Transverse colon (tissue), 4 donors: Measurements from ENCODE around the gene ZBP1. TPM values are rescaled to one million over a fixed set of nuclear protein-coding genes. Genes with fewer than 3 reads are reported as not detected.

Source experiments
- DNase-seq: peaks from one replicate; pipeline ENCODE4 v3.0.0-alpha.2; 2019
- H3K27ac ChIP-seq, 4 donors: fragments of 200-600 bp; sonication (generic); 2 replicates each; pipeline ENCODE4 v1.5.1; 2016 to 2018; ENCODE audit warnings: inconsistent platforms in 4 of 4
- H3K27me3 ChIP-seq: fragments of 200-600 bp; sonication (generic); 2 replicates; pipeline ENCODE4 v1.5.1; 2017; ENCODE audit warnings: inconsistent platforms
- H3K36me3 ChIP-seq, 4 donors: fragments of 200-600 bp; sonication (generic); 2 replicates each; pipeline ENCODE4 v1.5.1; 2017 to 2019; ENCODE audit warnings: inconsistent platforms in 4 of 4
- H3K4me1 ChIP-seq, 4 donors: fragments of 200-600 bp; sonication (generic); 2 replicates each; pipeline ENCODE4 v1.5.1; 2017 to 2020; ENCODE audit warnings: inconsistent platforms in 4 of 4
- H3K4me3 ChIP-seq, 4 donors: fragments of 200-600 bp; sonication (generic); 1 replicate in 1 of 4; 2 replicates in 3 of 4; pipeline versions ENCODE4 v1.5.1 to v1.6.1; 2017 to 2019; ENCODE audit warnings: inconsistent platforms in 4 of 4
- H3K9me3 ChIP-seq, 2 donors: fragments of 200-600 bp; sonication (generic); 2 replicates each; pipeline ENCODE4 v1.5.1; 2017 to 2019; ENCODE audit warnings: inconsistent platforms in 2 of 2
- EP300 ChIP-seq: sonication (generic); formaldehyde crosslinking; IDR thresholded peaks from one replicate; pipeline ENCODE4 v1.6.1; 2017; ENCODE audit warnings: antibody characterized with exemption, low read depth
- POLR2A ChIP-seq: fragments of 450-650 bp; IDR thresholded peaks from one replicate; pipeline ENCODE4 v1.6.1; 2016; ENCODE audit warnings: antibody characterized with exemption, mild to moderate bottlenecking, moderate library complexity
- POLR2AphosphoS5 ChIP-seq, 3 donors: sonication (generic); formaldehyde crosslinking; IDR thresholded peaks; one replicate each; pipeline ENCODE4 v1.6.1; 2016; ENCODE audit warnings: antibody characterized with exemption in 3 of 3
- WGBS, 2 donors: methylation state at CpG; one replicate each; pipeline ENCODE4 v1.1.5; 2018; ENCODE audit warnings: low coverage in 1 of 2; 5-methylcytosine and 5-hydroxymethylcytosine counted together
- in situ Hi-C, 4 donors: fragments of 200-750 bp; cut with MboI; loops; one replicate each; pipeline versions ENCODE4 v1.15.0 to v1.15.1; 2017; ENCODE audit warnings: low sequenced_read_pairs in 3 of 4, low pct_ligation_motif_present in 1 of 4, low pct_unique_long_range_greater_than_20kb in 1 of 4
- intact Hi-C: fragments of 100-400 bp; cut with DNase I; formaldehyde crosslinking; loops from one replicate; pipeline ENCODE4 v1.15.1; 2023; ENCODE audit warnings: low total_unique reads
- total RNA-seq, 4 donors: library from RNA; depleted of rRNA; stranded (reverse); fragments of >200 nt; gene quantifications; one replicate each; pipeline ENCODE4 v1.1.0, GENCODE V29; 2016
- TF ChIP-seq, protein P1 (sequence below), 5 experiments: fragments of 200-600 bp in 3 of 5; fragments of 450-650 bp in 2 of 5; sonication (generic) in 3 of 5; IDR thresholded peaks; 1 replicate in 2 of 5; 2 replicates in 3 of 5; pipeline ENCODE4 v1.5.1; 2016 to 2017; ENCODE audit warnings: antibody characterized with exemption in 5 of 5, inconsistent platforms in 3 of 5, mild to moderate bottlenecking in 2 of 5, moderate library complexity in 1 of 5

ZBP1 gene
- total RNA-seq, 4 donors from 2014 or later, result 1.6 to 4.4 TPM; not detected in 2

GRCh38 chr20:57650266-57650665 is 30.0 kb upstream of the ZBP1 start:
- no peaks in the 10 kb centered on the region for H3K36me3 ChIP-seq
- H3K27ac ChIP-seq, result no peak overlapping the region
- in situ Hi-C loops, result loop anchor here (10.0 to 25.0 kb wide), 5 partner anchors 237 to 535 kb away; no protein-coding TSS in a partner anchor
- TF ChIP-seq, protein P1, sequence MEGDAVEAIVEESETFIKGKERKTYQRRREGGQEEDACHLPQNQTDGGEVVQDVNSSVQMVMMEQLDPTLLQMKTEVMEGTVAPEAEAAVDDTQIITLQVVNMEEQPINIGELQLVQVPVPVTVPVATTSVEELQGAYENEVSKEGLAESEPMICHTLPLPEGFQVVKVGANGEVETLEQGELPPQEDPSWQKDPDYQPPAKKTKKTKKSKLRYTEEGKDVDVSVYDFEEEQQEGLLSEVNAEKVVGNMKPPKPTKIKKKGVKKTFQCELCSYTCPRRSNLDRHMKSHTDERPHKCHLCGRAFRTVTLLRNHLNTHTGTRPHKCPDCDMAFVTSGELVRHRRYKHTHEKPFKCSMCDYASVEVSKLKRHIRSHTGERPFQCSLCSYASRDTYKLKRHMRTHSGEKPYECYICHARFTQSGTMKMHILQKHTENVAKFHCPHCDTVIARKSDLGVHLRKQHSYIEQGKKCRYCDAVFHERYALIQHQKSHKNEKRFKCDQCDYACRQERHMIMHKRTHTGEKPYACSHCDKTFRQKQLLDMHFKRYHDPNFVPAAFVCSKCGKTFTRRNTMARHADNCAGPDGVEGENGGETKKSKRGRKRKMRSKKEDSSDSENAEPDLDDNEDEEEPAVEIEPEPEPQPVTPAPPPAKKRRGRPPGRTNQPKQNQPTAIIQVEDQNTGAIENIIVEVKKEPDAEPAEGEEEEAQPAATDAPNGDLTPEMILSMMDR (IDR thresholded peaks at IDR 0.05), result no peak
- TF ChIP-seq EP300 (no peak), POLR2A (no peak), POLR2AphosphoS5 (IDR thresholded peaks at IDR 0.05) (no peak)
- H3K9me3 ChIP-seq, result no peaks in the 10 kb centered on the region
- intact Hi-C loops, result loop anchor here (10.0 kb wide), 1 partner anchor 205 kb away; no protein-coding TSS in a partner anchor
- no peak overlapping the region for H3K4me3 ChIP-seq
- H3K4me1 ChIP-seq, result peaks cover 0 to 3% (median 0%) of the 10 kb centered on the region in 4 donors
- H3K27me3 ChIP-seq, result no peaks in the 10 kb centered on the region
- 74 to 87% methylated on average over 7 to 9 of the region's 9 CpGs for WGBS, 2 donors
- no peak for DNase-seq

- DNase-seq, result no peak
- no peak overlapping the region for H3K4me3 ChIP-seq
- H3K27me3 ChIP-seq, result no peaks in the 10 kb centered on the region
- TF ChIP-seq, protein P1 (IDR thresholded peaks at IDR 0.05), result no peak
- TF ChIP-seq EP300 (no peak), POLR2AphosphoS5 (IDR thresholded peaks at IDR 0.05) (no peak), POLR2A (no peak)
- no peak overlapping the region for H3K27ac ChIP-seq
- 89 to 91% methylated on average over 13 to 14 of the region's 14 CpGs for WGBS, 2 donors
- intact Hi-C loops (loop anchor here (10.0 kb wide), 1 partner anchor 205 kb away; no protein-coding TSS in a partner anchor), in situ Hi-C loops (loop anchor here (10.0 to 25.0 kb wide), 5 partner anchors 238 to 535 kb away; no protein-coding TSS in a partner anchor)
- no peaks in the 10 kb centered on the region for H3K36me3 ChIP-seq
- H3K4me1 ChIP-seq, result peaks cover 0 to 3% (median 0%) of the 10 kb centered on the region in 4 donors
- H3K9me3 ChIP-seq, result peaks cover 0 to 2% of the 10 kb centered on the region in 2 donors
These were observed 29.4 kb upstream of the ZBP1 start for GRCh38 chr20:57649617-57650015.

DNA sequence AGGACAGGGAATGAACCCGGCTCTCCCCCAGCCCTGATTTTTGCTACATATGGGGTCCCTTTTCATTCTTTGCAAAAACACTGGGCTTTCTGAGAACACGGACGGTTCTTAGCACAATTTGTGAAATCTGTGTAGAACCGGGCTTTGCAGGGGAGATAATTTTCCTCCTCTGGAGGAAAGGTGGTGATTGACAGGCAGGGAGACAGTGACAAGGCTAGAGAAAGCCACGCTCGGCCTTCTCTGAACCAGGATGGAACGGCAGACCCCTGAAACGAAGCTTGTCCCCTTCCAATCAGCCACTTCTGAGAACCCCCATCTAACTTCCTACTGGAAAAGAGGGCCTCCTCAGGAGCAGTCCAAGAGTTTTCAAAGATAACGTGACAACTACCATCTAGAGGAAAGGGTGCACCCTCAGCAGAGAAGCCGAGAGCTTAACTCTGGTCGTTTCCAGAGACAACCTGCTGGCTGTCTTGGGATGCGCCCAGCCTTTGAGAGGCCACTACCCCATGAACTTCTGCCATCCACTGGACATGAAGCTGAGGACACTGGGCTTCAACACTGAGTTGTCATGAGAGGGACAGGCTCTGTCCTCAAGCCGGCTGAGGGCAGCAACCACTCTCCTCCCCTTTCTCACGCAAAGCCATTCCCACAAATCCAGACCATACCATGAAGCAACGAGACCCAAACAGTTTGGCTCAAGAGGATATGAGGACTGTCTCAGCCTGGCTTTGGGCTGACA is 28.8 kb upstream of the ZBP1 start:
- TF ChIP-seq POLR2AphosphoS5 (IDR thresholded peaks at IDR 0.05) (no peak), POLR2A (no peak), EP300 (no peak)
- TF ChIP-seq, protein P1 (IDR thresholded peaks at IDR 0.05), result no peak
- Histone ChIP-seq H3K27me3 (no peaks in the 10 kb centered on the region), H3K4me1 (no peaks in the 10 kb centered on the region), H3K36me3 (no peaks in the 10 kb centered on the region), H3K9me3 (peaks cover 0 to 2% of the 10 kb centered on the region in 2 donors), H3K4me3 (no peak overlapping the region), H3K27ac (no peak overlapping the region)
- DNase-seq, result no peak
- intact Hi-C loops (no loop called here), in situ Hi-C loops (no loop called here)
- WGBS, 2 donors, result 70 to 91% methylated on average over 2 to 15 of the region's 15 CpGs

- Histone ChIP-seq H3K27me3 (no peaks in the 10 kb centered on the region), H3K27ac (no peak overlapping the region), H3K9me3 (peaks cover 0 to 2% of the 10 kb centered on the region in 2 donors), H3K4me1 (no peaks in the 10 kb centered on the region), H3K4me3 (no peak overlapping the region), H3K36me3 (no peaks in the 10 kb centered on the region)
- in situ Hi-C loops (no loop called here), intact Hi-C loops (no loop called here)
- WGBS, 2 donors, result 85 to 86% methylated on average over 13 to 23 of the region's 23 CpGs
- DNase-seq, result no peak
- TF ChIP-seq, protein P1 (IDR thresholded peaks at IDR 0.05), result no peak
- TF ChIP-seq POLR2A (no peak), POLR2AphosphoS5 (IDR thresholded peaks at IDR 0.05) (no peak), EP300 (no peak)
These were observed 27.9 kb upstream of the ZBP1 start for GRCh38 chr20:57647933-57648785.
